Fibroblast of skin of abdomen (primary cell): ENCODE measurements around the gene ANKRD24. TPM values are rescaled to one million over a fixed set of nuclear protein-coding genes. Genes with fewer than 3 reads are reported as not detected.
"Not testable (repeated sequence)": the region's sequence is repeated elsewhere in the genome, so short reads cannot be mapped to it uniquely, and the experiment has no call there.

Experiments used
- DNase-seq: peaks from one replicate; pipeline ENCODE4 v3.0.0-alpha.2; 2013
- polyA plus RNA-seq, 2 experiments: library from polyadenylated mRNA; unstranded; fragments of 120-200 nt; gene quantifications; one replicate each; pipeline ENCODE4 v1.2.1, GENCODE V29; 2013; ENCODE audit not compliant: insufficient read length in 2 of 2

The ANKRD24 gene
- polyA plus RNA-seq (2013, experiment 1 of 2; ENCODE audit: insufficient read length): 0.40 TPM
- polyA plus RNA-seq (2013, experiment 2 of 2; ENCODE audit: insufficient read length): 0.43 TPM

DNA sequence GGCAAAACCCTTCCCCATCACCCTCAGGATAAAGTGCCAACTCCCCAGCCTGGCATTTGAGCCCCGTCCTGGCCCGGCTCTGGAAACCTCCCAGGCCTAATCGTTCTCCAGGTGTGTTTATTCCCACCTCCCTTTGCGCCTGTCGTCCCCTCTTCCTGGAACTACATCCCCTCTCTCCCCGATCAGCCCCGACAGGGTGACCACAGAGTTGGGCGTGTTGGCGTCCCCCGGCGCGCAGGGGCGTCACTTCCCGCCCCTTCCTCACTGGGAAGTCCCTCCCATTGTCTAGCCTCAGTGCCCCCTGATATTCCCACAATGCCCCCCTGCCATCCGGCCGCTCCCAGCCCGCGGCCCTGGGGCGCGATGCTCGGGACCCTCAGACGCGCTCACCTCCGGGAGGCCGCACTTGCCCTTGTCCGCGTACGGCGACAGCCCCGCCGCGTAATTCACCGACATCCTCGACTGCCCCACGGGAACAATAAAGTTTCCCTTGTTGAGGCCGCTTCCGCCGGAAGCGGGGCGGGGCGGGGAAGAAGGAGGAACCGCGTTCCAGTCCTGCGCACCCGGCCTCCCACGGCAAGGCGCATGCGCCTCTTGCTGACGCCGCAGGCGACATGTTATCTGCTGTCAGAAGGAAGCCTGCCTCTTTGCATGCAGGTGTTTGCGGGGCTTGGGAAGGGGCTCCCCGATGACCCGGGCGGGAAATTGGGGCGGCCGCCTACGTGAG is at the start of gene ANKRD24, which contains the start of gene SIRT6:
Gene ANKRD24 (plus strand): TSS at position 606 of the 727 bp plus-strand sequence. CDS start 3,737 bp downstream, outside the sequence.
Gene SIRT6 (minus strand): TSS at position 480 of the 727 bp plus-strand sequence. CDS start 24 bp downstream, at position 456.
- DNase-seq: peak; percentile 95

DNA sequence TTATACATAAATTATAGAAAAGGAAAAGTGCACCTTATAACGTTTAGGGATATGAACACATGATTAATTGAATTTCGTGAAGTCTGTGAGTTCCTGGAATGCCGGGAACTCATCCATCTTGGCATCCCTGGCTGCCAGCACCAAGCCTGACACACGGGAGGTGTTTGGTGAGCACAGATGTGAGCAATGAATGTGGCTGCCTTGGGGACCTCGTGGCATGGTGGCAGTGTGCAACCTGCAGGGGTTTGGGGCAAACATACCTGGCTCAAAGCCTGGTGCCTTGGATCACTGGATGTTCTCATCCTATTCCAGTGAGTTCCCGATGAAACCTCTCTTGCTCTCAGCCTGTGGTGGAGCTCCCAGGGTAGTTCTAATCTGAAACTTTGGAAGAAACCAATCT is 48.1 kb upstream of the ANKRD24 start:
- no peak for DNase-seq

DNA sequence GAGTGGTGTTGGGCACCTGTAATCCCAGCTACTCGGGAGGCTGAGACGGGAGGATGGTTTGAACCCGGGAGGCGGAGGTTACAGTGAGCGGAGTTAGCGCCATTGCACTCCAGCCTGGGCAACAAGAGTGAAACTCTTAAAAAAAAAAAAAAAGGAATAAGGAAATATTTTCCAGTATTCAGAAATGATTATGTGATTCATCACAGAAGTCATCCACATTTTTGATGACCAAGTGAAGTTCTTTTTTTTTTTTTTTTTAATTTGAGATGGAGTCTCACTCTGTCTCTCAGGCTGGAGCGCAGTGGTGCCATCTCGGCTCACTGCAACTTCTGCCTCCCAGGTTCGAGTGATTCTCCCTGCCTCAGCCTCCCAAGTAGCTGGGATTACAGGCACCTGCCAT is 47.1 kb upstream of the ANKRD24 start:
- not testable (repeated sequence) for DNase-seq

DNA sequence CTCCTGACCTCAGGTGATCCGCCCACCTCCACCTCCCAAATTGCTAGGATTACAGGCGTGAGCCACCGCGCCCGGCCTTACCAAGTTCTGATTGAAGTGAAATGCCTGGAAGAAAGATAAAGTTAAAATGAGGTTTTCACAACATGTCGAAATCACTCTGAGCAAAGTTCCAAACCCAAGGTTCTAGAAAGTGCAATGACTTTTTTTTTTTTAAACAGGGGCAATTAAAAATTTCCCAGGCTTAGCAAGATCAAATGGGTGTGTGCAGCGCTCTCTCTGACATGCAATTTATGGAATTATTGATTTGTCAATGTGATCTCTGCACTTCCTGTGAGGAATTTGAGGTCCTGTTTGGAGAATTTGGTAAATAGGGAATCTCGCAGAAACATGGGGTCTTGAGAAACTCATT is 45.8 kb upstream of the ANKRD24 start:
- DNase-seq: no peak

DNA sequence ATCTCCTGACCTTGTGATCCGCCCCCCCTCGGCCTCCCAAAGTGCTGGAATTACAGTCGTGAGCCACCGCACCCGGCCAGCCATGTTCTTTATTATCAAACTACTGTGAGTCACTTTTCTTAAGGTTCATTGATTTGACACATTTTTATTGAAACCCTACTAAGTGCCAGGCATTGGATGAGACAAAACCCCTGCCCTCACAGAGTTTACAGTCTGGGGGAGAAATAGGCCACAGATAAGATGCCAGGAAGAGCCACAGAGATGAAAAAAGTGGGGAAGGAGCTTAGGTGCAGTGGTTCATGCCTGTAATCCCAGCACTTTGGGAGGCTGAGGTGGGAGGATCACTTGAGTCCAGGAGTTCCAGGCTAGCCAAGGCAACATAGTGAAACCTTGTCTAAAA is 44.0 kb upstream of the ANKRD24 start:
- DNase-seq: no peak

DNA sequence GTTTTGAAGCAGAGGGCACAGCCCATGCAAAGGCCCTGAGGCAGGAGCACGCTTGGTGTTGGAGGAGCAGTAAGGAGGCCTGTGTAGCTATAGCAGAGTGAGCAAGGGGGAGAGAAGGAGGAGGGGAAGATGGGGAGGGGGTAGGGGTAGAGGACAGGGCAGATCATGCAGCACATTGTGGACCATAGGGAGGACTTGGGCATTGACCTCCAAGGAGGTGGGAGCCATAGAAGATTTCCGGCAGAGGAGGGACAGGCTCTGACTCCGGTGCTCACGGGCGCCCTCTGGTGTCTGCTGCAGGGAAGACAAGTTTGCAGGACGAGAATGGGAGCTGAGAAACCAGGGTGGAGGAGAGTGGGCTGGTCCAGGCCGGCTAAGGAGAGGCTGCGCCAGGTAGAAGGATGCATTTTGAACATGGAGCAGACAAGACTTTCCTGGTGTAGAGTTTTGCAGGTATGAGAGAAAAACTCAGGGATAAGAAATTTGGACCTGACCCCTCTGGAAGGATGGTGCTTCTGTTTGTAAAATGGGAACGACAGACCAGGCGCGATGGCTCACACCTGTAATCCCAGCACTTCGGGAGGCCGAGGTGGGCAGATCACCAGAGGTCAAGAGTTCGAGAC is 42.8 kb upstream of the ANKRD24 start:
- DNase-seq: peak; percentile 37

DNA sequence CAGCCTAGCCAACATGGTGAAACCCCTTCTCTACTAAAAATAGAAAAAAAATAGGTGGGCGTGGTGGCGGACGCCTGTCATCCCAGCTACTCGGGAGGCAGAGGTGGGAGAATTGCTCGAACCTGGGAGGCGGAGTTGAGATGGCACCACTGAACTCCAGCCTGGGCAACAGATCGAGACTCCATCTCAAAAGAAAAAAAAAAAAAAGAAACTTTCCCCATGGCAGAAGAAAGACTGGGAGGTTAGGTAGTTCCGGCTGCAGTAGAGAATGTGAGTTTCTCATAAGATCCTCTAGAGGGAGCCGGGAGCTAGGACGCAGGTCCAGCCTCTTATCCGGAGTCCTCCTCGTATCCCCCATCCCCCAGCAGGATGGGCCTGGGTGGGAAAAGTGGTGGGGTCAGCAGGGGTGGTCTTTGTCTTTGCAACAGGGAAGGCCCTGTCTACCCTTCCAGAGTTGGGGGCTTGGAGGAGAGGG is 42.2 kb upstream of the ANKRD24 start:
- peak; percentile 58 for DNase-seq

DNA sequence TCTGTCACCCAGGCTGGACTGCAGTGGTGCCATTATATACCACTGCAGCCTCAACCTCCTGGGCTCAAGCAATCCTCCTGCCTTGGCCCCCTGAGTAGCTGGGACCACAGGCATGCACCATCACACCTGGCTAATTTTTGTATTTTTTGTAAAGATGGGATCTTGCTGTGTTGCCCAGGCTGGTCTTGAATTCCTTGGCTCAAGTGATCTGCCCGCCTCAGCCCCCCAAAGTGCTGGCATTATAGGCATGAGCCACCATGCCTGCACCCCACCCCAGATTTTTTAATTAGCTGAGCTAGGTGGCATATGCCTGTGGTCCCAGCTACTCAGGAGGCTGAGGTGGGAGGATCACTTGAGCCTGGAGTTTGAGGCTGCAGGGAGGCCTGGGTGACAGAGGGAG is 39.6 kb upstream of the ANKRD24 start:
- DNase-seq: not testable (repeated sequence)

DNA sequence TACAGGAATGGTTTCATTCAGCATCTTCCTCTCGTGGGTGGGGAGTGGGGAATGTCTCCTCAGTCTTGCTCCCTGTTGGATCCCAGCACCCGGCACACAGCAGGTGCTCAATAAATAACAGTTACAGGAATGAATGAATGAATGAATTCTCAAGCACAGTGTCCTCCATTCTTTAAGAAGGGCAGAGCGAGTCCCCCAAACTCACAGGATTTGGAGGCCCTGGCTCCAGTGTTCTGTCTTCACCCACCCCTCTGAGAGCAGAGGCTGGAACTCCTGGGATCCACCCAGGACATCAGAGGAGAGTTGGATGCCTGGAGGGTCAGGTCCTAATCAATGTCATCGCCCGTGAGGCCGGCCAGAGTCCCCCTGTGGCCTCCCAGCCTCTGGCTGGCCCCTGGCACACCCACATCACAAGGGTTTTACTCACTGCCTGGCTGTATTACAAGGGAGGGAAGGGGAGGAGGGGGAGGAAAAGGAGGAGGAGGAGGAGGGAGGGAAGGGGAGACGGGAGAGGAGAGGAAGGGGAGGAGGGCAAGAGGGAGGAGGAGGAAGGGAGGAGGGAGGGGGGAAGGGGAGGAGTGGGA is 37.7 kb upstream of the ANKRD24 start:
- peak; percentile 43 for DNase-seq

DNA sequence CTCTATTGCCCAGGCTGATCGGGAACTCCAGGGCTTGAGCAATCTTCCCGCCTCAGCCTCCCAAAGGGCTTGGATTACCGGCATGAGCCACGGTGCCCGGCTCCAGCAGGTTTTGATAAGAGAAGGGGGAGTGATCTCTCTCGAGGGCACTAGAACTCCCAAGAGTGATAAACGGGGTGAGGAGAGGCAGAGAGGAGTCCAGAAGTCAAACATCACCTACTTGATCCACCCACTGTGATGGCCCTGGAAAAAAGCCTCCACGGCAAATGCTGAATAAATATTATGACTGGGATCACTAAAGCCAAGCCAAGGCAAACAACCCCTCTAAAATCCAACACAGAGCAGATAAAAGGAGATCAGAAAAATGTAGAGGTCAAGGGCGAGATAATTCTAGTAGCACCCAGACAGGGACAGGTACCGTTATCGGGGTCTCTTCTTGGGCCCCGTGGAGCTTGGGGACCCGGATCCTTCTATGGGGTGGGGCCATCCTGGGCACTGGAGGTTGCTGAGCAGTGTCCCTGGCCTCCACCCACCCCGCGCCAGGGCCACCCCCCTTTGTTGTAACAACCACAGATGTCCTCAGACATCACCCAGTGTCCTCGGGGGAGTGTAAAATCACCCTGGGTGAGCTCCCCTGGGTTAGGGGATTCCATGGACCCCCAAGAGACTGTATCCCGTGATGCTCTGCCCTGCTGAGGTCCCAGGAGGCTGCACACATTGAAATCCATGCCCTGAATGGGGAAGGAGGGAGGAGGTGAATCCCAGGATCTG is 32.8 kb upstream of the ANKRD24 start:
- no peak for DNase-seq

DNA sequence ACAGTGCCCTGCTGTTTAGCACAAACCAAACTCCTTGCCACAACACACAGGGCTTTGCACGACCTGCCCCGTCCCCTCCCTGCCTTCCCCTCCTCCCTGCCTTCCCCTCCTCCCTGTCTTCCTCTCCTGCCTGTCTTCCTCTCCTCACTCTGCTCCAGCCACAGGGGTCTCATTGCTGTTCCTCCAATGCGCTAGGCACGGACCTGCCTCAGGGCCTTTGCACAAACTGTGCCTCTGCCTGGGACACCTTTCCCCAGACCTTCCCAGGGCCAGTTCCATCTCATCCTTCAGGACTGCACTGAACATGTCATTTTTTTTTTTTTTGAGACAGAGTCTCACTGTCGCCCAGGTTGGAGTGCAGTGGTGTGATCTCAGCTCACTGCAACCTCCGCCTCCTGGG is 30.9 kb upstream of the ANKRD24 start:
- no peak for DNase-seq

DNA sequence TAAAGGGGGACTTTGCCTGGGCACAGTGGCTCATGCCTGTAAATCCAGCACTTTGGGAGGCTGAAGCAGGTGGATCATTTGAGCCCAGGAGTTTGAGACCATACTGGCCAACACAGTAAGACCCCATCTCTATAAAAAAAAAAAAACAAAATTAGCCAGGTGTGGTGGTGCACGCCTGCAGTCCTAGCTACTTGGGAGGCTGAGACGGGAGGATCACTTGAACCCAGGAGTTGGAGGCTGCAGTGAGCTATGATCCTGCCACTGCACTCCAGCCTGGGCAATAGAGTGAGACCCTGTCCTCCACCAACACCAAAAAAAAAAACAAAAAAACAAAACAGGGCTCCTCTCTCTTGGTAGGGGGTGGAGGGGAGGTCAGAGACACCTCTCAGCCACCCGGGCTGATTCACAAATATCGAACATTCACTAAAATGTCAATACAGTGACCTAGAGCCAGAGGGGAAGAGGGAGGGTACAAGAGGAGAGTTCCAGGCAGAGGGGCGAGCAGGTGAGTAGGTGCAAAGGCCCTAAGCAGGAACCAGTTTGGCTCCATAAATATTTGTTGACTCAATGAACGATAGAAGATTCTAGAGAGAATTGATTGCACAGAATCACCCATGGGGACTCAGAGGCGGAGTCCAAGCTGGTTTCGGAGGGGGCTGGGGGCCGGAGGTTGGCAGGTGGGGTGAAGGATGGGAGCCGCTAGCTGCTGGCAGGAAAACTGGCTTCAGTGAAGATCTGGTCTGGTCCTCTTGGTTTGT is 30.1 kb upstream of the ANKRD24 start:
- no peak for DNase-seq

DNA sequence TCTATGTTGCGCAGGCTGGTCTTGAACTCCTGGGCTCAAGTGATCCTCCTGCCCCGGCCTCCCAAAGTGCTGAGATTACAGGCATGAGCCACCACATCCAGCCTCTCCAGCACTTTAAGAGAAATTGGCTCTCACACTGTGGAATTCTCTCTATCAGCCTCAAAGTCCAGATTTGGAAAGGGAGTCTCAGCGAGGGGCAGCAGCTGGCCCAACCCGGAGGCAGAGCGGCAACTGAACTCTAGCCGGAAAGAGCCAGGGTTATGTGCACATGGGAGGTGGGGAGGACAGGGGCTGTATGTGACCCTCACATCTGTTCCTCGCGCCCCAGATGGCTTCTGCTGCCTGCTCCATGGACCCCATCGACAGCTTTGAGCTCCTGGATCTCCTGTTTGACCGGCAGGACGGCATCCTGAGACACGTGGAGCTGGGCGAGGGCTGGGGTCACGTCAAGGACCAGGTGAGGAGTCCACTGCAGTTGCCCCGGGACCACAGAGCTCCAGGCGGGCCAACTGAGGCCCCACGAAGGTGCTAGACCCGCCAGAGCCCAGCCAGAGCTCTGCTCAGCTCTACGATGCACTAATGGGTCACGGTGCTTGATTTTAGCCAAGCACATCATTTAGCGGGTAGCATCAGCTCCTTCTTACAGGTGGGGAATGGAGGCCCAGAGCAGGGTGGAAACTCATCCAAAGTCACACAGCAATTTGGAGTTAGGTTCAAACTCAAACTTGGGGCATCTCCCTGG is 27.7 kb upstream of the ANKRD24 start:
- DNase-seq: no peak

DNA sequence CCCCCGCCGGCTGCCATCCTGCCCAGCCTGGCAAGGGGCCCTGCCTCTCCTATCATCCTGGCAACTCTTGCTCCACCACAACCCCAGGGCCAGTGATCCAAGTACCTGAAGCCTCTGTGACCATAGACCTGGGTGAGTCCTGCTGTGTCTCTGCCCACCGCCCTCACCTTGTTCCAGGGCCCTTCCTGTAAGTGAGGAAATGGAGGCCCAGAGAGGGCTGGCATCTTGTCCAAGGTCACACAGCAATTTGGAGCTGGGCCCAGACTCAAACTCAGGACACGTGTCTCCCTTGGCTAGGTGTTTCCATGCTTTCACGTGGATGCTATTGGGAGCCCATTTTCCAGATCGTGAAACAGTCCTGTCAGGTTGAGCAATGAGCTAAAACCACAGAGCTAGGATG is 25.3 kb upstream of the ANKRD24 start:
- no peak for DNase-seq

DNA sequence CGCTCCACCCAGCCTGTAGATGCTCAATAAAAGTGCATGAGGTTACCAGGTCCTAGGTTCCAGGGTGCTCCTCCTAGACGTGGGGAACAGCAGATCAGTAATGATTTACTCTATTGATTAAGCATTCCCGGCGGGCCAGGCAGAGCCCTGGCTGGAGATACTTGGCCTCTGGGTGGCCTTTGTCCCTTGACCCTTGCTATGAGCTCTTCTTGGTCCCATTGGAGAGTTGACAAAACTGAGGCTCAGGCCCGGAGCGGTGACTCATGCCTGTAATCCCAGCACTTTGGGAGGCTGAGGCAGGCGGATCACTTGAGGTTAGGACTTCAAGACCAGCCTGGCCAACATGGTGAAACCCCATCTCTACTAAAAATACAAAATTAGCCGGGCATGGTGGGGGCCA is 24.5 kb upstream of the ANKRD24 start:
- not testable (repeated sequence) for DNase-seq

DNA sequence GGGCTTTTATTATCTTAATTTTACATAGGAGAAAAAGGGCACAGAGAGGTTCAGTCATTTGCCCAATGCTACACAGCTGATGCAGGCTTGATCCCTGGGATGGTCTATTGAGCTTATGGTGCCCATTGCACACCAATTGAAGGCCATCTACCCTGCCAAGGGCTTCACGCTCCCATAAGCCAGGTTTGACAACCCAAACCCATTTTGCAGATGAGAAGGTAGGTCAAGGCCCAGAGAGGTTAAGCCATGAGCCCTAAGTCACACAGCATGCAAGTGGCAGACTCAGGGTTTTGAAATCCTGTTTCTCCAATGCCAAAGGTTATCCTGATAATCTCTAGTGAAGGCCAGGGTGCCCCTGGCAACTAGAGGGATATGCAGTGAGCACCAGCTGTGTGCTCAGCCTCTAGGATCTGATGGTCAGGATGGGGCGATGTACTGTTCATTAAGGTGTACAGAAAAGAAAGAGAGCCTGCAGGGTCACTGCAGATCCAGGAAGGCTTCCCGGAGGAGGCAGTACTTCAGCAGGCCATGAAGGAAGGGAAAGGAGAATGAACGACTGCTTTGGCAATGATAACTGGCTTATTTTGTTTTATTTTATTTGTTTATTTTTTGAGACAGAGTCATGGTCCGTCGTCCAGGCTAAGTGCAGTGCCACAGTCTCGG is 20.9 kb upstream of the ANKRD24 start:
- no peak for DNase-seq

DNA sequence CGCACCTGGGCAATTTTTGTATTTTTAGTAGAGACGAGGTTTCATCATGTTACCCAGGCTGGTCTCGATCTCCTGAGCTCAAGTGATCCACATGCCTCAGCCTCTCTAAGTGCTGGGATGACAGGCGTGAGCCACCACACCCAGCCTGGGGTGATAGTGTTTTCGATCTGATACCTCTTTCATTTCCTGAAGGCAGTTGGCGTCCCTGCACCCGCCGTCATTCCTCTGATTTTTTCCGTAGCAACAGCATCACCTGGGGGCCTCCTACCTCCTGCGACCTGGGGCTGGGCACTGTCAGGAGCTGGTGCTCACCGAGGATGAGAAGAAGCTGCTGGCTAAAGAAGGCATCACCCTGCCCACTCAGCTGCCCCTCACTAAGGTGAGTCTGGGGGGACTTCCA is 18.2 kb upstream of the ANKRD24 start:
- DNase-seq: no peak

DNA sequence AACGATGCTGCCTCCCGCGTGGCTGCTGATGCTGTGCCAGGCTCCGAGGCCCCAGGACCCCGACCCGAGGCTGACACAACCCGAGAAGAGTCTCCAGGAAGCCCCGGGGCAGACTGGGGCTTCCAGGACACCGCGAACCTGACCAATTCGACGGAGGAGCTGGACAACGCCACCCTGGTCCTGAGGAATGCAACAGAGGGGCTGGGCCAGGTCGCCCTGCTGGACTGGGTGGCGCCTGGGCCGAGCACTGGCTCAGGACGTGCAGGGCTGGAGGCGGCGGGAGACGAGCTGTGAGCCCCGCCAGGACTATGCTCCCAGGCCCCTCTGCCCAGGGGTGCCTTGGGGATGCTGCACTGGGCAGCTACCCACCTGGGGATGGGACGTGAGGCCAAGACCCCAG is 10.8 kb upstream of the ANKRD24 start:
- no peak for DNase-seq

DNA sequence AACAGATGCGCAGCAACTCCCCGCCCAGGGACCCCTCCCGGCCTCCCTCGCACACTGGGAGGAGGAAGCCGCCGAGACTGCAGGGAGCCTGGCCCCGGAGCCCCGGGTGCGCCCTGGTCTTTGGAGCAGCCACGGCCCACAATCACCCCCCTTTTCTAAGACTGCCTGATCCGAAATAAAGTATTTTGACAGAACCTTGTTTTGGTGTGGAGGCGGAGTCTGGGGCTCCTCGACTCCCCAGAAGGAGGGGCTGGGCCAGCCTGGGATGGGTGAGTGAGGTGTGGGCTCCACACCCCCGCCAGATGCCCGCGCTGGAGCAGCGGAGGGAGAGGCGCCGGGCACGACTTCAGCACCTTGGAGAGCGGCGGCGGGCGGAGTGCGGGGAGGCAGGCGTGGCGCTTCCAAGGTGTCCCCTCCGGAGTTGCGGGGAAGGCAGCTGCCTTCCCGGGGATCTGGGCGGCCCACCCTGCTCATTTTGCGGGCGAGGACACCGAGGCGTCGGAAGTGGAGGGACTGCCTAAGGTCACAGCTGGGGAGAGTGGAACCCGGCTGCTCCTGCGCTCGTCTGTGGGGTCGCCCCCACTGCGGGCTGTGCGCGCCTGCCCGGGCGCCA is 9.5 kb upstream of the ANKRD24 start:
- peak; percentile 21 for DNase-seq
